Smooth muscle cell of the umbilical artery (primary cell): ENCODE data around the gene HELT. TPM values are rescaled to one million over a fixed set of nuclear protein-coding genes. Genes with fewer than 3 reads are reported as not detected.

Experiments
- total RNA-seq: library from RNA; depleted of rRNA; stranded (reverse); fragments of >200 nt; gene quantifications from 2 replicates; pipeline ENCODE4 v1.2.3, GENCODE V29; 2014

Gene HELT
- not detected in 2 replicates for total RNA-seq

GRCh38 chr4:185017964-185018772 lies at the start of gene HELT:
Gene HELT (plus strand): TSS chr4:185018490. CDS start chr4:185018929, 439 bp downstream.

Other genes starting within 250 kb of the HELT start
- 34.7 and 71.9 TPM in 2 replicates for gene ACSL1, start 192.5 kb upstream of the HELT start, total RNA-seq
- gene SLC25A4, start 124.8 kb downstream of the HELT start, total RNA-seq = 27.5 and 31.2 TPM in 2 replicates
- gene CFAP97, start 185.5 kb downstream of the HELT start, total RNA-seq = 34.7 and 64.5 TPM in 2 replicates
- 112 and 133 TPM in 2 replicates for gene SNX25, start 191.1 kb downstream of the HELT start, total RNA-seq